GM23338 (cell line): ENCODE data around the gene RELN. TPM values are rescaled to one million over a fixed set of nuclear protein-coding genes. Genes with fewer than 3 reads are reported as not detected.

ENCODE experiments used
- ATAC-seq: fragments of 200-7000 bp; cut with Tn5 transposase; 3 replicates; pipeline ENCODE4 v1.9.1; 2020
- DNase-seq: peaks from one replicate; pipeline ENCODE4 v3.0.0-alpha.2; 2015; ENCODE audit warnings: low spot score
- H2AFZ ChIP-seq: fragments of 200-600 bp; sonication (generic); 2 replicates; pipeline ENCODE4 v1.8.0; 2016; ENCODE audit warnings: antibody characterized with exemption, mild to moderate bottlenecking, moderate library complexity
- H3F3A ChIP-seq: fragments of 200-600 bp; sonication (generic); replicated peaks from 2 replicates; pipeline ENCODE4 v1.8.0; 2017; ENCODE audit warnings: antibody characterized with exemption, mixed run types, low read depth
- H3K27ac ChIP-seq: fragments of 200-600 bp; sonication (generic); 2 replicates; pipeline ENCODE4 v1.6.1; 2016; ENCODE audit warnings: low read depth
- H3K27me3 ChIP-seq: fragments of 200-600 bp; sonication (generic); 2 replicates; pipeline ENCODE4 v1.8.0; 2016; ENCODE audit warnings: mild to moderate bottlenecking, mixed run types, moderate library complexity; ENCODE audit not compliant: insufficient read depth
- H3K36me3 ChIP-seq: fragments of 200-600 bp; sonication (generic); 2 replicates; pipeline ENCODE4 v1.8.0; 2016; ENCODE audit warnings: mild to moderate bottlenecking; ENCODE audit not compliant: insufficient read depth
- H3K4me1 ChIP-seq: fragments of 200-600 bp; sonication (generic); 2 replicates; pipeline ENCODE4 v1.8.0; 2016; ENCODE audit warnings: mild to moderate bottlenecking, moderate library complexity; ENCODE audit not compliant: insufficient read depth
- H3K4me2 ChIP-seq: fragments of 200-600 bp; sonication (generic); 2 replicates; pipeline ENCODE4 v1.7.1; 2017; ENCODE audit warnings: mixed run types
- H3K4me3 ChIP-seq: fragments of 200-600 bp; sonication (generic); 2 replicates; pipeline ENCODE4 v1.6.1; 2016; ENCODE audit warnings: mixed run types
- H3K79me2 ChIP-seq: fragments of 200-600 bp; sonication (generic); replicated peaks from 2 replicates; pipeline ENCODE4 v1.8.0; 2017; ENCODE audit warnings: mild to moderate bottlenecking; ENCODE audit not compliant: insufficient read depth
- H3K9me2 ChIP-seq: fragments of 200-600 bp; sonication (generic); 2 replicates; pipeline ENCODE4 v1.8.0; 2017; ENCODE audit not compliant: insufficient read depth
- H4K20me1 ChIP-seq: fragments of 200-600 bp; sonication (generic); replicated peaks from 2 replicates; pipeline ENCODE4 v1.8.0; 2017; ENCODE audit warnings: mild to moderate bottlenecking; ENCODE audit not compliant: insufficient read depth
- H3K27ac Mint-ChIP-seq: 2 replicates; pipeline ENCODE4 v1.8.0; 2020; ENCODE audit warnings: inconsistent platforms, mild to moderate bottlenecking, moderate library complexity, mixed read lengths
- H3K27me3 Mint-ChIP-seq: 3 replicates; pipeline ENCODE4 v1.8.0; 2022; ENCODE audit warnings: low read depth, mild to moderate bottlenecking, moderate library complexity, mixed read lengths, inconsistent platforms; ENCODE audit not compliant: insufficient read depth, poor library complexity
- H3K36me3 Mint-ChIP-seq: 3 replicates; pipeline ENCODE4 v1.8.0; 2021; ENCODE audit warnings: low read depth, mild to moderate bottlenecking, inconsistent platforms, moderate library complexity, mixed read lengths
- H3K4me1 Mint-ChIP-seq: 3 replicates; pipeline ENCODE4 v1.8.0; 2020; ENCODE audit warnings: mild to moderate bottlenecking, inconsistent platforms, mixed read lengths
- H3K4me3 Mint-ChIP-seq: 3 replicates; pipeline ENCODE4 v1.8.0; 2021; ENCODE audit warnings: moderate library complexity, mild to moderate bottlenecking, inconsistent platforms, mixed read lengths
- H3K9me3 Mint-ChIP-seq: 3 replicates; pipeline ENCODE4 v1.8.0; 2020; ENCODE audit warnings: moderate library complexity, mild to moderate bottlenecking, inconsistent platforms, mixed read lengths
- CREB1 ChIP-seq: fragments of 250-450 bp; sonication (Bioruptor Pico); IDR thresholded peaks from 2 replicates; pipeline ENCODE4 v1.5.0; 2020; ENCODE audit warnings: low read depth, mild to moderate bottlenecking, moderate library complexity
- ETS1 ChIP-seq: IDR thresholded peaks from 2 replicates; pipeline ENCODE4 v1.6.1; 2016; ENCODE audit warnings: antibody characterized with exemption
- EZH2phosphoT487 ChIP-seq: fragments of 200-600 bp; sonication (generic); IDR thresholded peaks from one replicate; pipeline ENCODE4 v1.8.1; 2018; ENCODE audit warnings: antibody characterized with exemption; ENCODE audit not compliant: unreplicated experiment
- JUNB ChIP-seq: IDR thresholded peaks from one replicate; pipeline ENCODE4 v1.6.1; 2016; ENCODE audit warnings: antibody characterized with exemption; ENCODE audit not compliant: unreplicated experiment
- NANOG ChIP-seq: IDR thresholded peaks from 2 replicates; pipeline ENCODE4 v1.6.1; 2016; ENCODE audit warnings: antibody characterized with exemption, borderline replicate concordance
- REST ChIP-seq: IDR thresholded peaks from one replicate; pipeline ENCODE4 v1.6.1; 2018; ENCODE audit warnings: antibody characterized with exemption; ENCODE audit not compliant: unreplicated experiment
- ZNF331 ChIP-seq: fragments of 250-450 bp; sonication (Bioruptor Pico); IDR thresholded peaks from 2 replicates; pipeline ENCODE4 v1.5.0; 2020; ENCODE audit warnings: low read depth, mild to moderate bottlenecking, moderate library complexity
- polyA plus RNA-seq: library from polyadenylated mRNA; unstranded; fragments of >200 nt; fragmentation: Nextera tagmentation; extraction: Ambion mirVana; gene quantifications from 2 replicates; pipeline ENCODE4 v1.2.1, GENCODE V29; 2016
- total RNA-seq: library from RNA; depleted of rRNA; stranded (reverse); fragments of >200 nt; shearing (Covaris generic); gene quantifications from 2 replicates; pipeline ENCODE4 v1.2.3, GENCODE V29; 2014
- TF ChIP-seq, protein P1 (sequence below), 2 experiments: fragments of 200-600 bp in 1 of 2; sonication (generic) in 1 of 2; conservative IDR thresholded peaks; 2 replicates each; pipeline versions ENCODE4 v1.5.1 to v1.6.1; 2016 to 2017; ENCODE audit warnings: antibody characterized with exemption in 2 of 2, low read depth in 2 of 2, mild to moderate bottlenecking in 2 of 2, moderate library complexity in 1 of 2

RELN gene
- total and polyA plus RNA-seq, 2 experiments from 2014 or later: 0.10 to 0.76 TPM

GRCh38 chr7:103765901-103766300 is 223.6 kb downstream of the RELN start (continued):
- no peak for TF ChIP-seq ZNF331 (CRISPR knock-in tag)
- TF ChIP-seq NANOG: no peak

GRCh38 chr7:103764901-103765300 is 224.6 kb downstream of the RELN start:
- H3K27me3 ChIP-seq: no peaks in the 10 kb centered on the region
- H3K9me2 ChIP-seq: 0 out of 2 replicates have a peak, but pooled peaks cover 5% of the 10 kb centered on the region
- no peaks in the 10 kb centered on the region for H3K79me2 ChIP-seq
- TF ChIP-seq CREB1 (CRISPR knock-in tag) (no peak), NANOG (no peak), EZH2phosphoT487 (no peak), JUNB (no peak), REST (no peak), ETS1 (no peak), ZNF331 (CRISPR knock-in tag) (no peak)
- TF ChIP-seq, protein P1, sequence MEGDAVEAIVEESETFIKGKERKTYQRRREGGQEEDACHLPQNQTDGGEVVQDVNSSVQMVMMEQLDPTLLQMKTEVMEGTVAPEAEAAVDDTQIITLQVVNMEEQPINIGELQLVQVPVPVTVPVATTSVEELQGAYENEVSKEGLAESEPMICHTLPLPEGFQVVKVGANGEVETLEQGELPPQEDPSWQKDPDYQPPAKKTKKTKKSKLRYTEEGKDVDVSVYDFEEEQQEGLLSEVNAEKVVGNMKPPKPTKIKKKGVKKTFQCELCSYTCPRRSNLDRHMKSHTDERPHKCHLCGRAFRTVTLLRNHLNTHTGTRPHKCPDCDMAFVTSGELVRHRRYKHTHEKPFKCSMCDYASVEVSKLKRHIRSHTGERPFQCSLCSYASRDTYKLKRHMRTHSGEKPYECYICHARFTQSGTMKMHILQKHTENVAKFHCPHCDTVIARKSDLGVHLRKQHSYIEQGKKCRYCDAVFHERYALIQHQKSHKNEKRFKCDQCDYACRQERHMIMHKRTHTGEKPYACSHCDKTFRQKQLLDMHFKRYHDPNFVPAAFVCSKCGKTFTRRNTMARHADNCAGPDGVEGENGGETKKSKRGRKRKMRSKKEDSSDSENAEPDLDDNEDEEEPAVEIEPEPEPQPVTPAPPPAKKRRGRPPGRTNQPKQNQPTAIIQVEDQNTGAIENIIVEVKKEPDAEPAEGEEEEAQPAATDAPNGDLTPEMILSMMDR (conservative IDR thresholded peaks at IDR 0.05; ENCODE audit: low read depth in 2 of 2): no peak
- H3K36me3 ChIP-seq: no peaks in the 10 kb centered on the region
- H3K4me3 ChIP-seq: no peak overlapping the region
- Mint-ChIP-seq H3K27me3 (peaks cover 4% of the 10 kb centered on the region), H3K27ac (no peak overlapping the region), H3K4me3 (no peak overlapping the region), H3K36me3 (no peaks in the 10 kb centered on the region), H3K9me3 (no peaks in the 10 kb centered on the region), H3K4me1 (peaks cover 16% of the 10 kb centered on the region; the same call in 2 of the 3 replicates)
- no peak overlapping the region for H3K4me2 ChIP-seq
- H2AFZ ChIP-seq: 0 out of 2 replicates have a peak overlapping the region, but pooled peaks have one; percentile 19
- H3F3A ChIP-seq: no peaks in the 10 kb centered on the region
- no peak overlapping the region for H3K27ac ChIP-seq
- no peak for ATAC-seq
- no peak for DNase-seq
- no peaks in the 10 kb centered on the region for H4K20me1 ChIP-seq
- peaks cover 12% of the 10 kb centered on the region for H3K4me1 ChIP-seq
